ENCODE measurements around the gene GALNT2.

The GALNT2 gene

DNA sequence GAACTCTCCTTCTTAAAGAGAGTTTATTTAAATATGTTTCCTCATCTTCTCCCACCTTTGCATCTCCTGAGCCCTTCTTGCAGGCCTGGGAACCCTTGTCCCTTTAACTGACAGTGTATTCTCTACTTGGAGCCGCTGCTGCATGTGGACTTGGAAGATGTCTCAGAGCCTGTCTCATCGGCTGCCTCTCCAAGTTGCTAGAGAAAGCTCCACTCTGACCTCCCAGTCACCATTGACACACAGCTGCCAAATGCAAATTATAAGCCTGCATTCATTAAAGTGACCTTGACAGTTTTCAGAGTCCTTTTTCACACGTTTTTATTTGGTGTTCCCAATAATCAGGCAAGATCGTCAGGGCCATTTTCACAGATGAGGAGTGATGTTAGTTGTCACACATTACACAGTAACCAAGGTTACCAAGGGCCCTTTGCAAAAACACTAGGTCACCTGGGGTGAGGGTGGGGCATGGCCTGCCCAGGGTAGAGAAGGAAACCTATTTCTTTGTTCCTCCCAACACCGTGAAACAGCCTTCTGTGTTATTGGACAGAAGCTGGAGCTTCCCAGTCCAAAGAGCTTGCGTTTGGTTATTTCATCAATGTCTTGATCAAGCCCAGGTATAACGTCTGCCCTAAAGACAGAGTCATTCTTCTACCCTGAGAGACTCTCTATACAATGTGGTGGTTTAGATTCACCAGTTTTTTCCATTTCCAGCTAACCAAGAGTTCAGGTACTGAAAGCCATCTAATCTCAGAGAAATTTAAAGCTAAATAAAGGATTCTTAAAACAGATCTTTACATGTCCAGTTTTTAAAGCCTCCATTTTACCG is 164.1 kb downstream of the GALNT2 start:
- H3K27ac ChIP-seq (ENCODE audit: low read length): no peak overlapping the region
- H3K4me1 ChIP-seq (ENCODE audit: insufficient read depth, low read length): peaks cover 24% of the 10 kb centered on the region
- H3K4me3 ChIP-seq (ENCODE audit: low read length): no peak overlapping the region
- H3K27me3 ChIP-seq (ENCODE audit: insufficient read depth, low read length): no peaks in the 10 kb centered on the region
- no peak overlapping the region for H3K9ac ChIP-seq (ENCODE audit: low read depth, low read length)
- no peaks in the 10 kb centered on the region for H3K36me3 ChIP-seq (ENCODE audit: insufficient read depth, low read depth, low read length)
- no peaks in the 10 kb centered on the region for H3K9me3 ChIP-seq (ENCODE audit: insufficient read depth, low read depth, low read length)

DNA sequence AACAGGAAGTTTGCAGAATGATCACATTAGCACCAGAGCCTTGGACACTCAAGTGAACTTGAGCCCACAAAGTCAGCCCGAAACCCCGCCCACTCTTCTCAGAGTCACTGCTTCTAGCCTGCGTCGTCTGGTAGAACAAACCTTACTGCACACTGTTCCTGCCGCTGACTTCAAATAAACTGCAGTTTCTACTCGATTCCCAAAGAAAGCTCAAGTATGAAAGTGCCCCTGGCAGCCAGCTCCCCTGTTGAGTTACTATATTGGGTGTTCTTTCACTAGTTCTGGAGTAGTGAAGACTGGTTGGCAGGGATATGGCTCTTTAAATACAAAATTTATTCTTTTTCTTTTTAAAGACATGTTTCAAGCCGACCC is 164.7 kb downstream of the GALNT2 start:
- no peak overlapping the region for H3K9ac ChIP-seq (ENCODE audit: low read depth, low read length)
- peak overlapping the region; percentile 17; the same call in 1 of the 2 replicates for H3K4me3 ChIP-seq (ENCODE audit: low read length)
- no peaks in the 10 kb centered on the region for H3K27me3 ChIP-seq (ENCODE audit: insufficient read depth, low read length)
- no peaks in the 10 kb centered on the region for H3K36me3 ChIP-seq (ENCODE audit: insufficient read depth, low read depth, low read length)
- no peak overlapping the region for H3K27ac ChIP-seq (ENCODE audit: low read length)
- no peaks in the 10 kb centered on the region for H3K9me3 ChIP-seq (ENCODE audit: insufficient read depth, low read depth, low read length)
- peaks cover 24% of the 10 kb centered on the region for H3K4me1 ChIP-seq (ENCODE audit: insufficient read depth, low read length)

DNA sequence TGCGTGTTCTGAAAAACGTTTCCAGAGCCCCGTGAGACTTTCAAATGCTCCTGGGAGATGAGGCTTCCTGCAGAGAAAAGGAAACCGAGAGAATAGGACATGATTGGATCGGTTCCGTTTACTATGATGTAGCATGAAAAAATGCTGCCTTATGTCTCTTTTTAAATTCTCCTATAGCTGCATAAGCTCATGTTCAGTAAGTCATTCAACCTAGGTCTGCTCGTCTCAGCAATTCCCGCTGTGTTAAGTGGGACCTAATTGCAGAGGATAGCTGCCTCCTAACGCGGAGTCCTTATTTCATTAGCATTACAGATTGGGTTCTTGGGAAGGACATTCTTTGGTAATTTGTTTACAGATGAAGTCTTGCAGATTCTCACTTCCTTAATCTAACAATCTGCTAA is 165.3 kb downstream of the GALNT2 start:
- no peak overlapping the region for H3K27ac ChIP-seq (ENCODE audit: low read length)
- H3K4me3 ChIP-seq (ENCODE audit: low read length): peak overlapping the region; percentile 17; the same call in 1 of the 2 replicates
- H3K36me3 ChIP-seq (ENCODE audit: insufficient read depth, low read depth, low read length): no peaks in the 10 kb centered on the region
- peaks cover 24% of the 10 kb centered on the region for H3K4me1 ChIP-seq (ENCODE audit: insufficient read depth, low read length)
- H3K9ac ChIP-seq (ENCODE audit: low read depth, low read length): no peak overlapping the region
- no peaks in the 10 kb centered on the region for H3K9me3 ChIP-seq (ENCODE audit: insufficient read depth, low read depth, low read length)
- H3K27me3 ChIP-seq (ENCODE audit: insufficient read depth, low read length): no peaks in the 10 kb centered on the region

DNA sequence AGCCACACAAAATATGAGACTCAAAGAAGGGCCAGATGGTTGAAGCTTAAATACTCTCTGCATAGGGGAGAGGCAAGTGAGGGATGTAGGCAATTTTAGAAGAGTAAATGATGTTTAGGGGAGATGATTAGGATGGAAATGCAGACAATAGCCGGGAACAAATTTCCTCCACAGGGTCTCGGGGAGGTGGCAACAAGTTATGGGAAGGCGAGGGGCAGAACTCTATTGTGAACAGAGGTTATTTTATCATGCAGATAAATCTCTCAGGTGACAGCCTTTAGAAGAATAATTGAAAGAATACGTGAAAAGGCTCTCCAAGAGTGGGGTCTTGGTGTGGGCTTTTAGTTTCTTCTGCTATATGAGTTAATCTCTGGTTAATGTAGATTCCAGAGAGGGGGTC is 166.7 kb downstream of the GALNT2 start:
- peaks cover 24% of the 10 kb centered on the region for H3K4me1 ChIP-seq (ENCODE audit: insufficient read depth, low read length)
- no peak overlapping the region for H3K9ac ChIP-seq (ENCODE audit: low read depth, low read length)
- H3K27ac ChIP-seq (ENCODE audit: low read length): no peak overlapping the region
- H3K27me3 ChIP-seq (ENCODE audit: insufficient read depth, low read length): no peaks in the 10 kb centered on the region
- no peaks in the 10 kb centered on the region for H3K9me3 ChIP-seq (ENCODE audit: insufficient read depth, low read depth, low read length)
- H3K4me3 ChIP-seq (ENCODE audit: low read length): no peak overlapping the region
- no peaks in the 10 kb centered on the region for H3K36me3 ChIP-seq (ENCODE audit: insufficient read depth, low read depth, low read length)

DNA sequence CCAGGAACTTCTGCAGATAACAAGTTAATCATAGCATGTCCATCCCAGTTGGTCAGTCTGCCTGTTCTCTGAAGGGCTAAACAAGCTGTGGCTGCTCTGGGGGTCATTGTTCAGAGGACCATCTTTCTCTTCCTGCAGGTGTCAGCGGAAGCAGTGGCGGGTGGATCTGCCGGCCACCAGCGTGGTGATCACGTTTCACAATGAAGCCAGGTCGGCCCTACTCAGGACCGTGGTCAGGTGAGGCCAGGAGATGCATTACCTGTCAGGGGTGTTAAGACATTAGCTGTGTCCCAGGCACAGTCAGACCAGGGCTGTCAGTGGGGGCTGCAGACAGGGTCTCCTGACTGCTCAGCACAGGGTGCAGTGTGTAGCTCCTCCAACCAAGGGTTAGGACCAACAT is 168.8 kb downstream of the GALNT2 start:
- no peaks in the 10 kb centered on the region for H3K9me3 ChIP-seq (ENCODE audit: insufficient read depth, low read depth, low read length)
- H3K4me3 ChIP-seq (ENCODE audit: low read length): no peak overlapping the region
- H3K27ac ChIP-seq (ENCODE audit: low read length): no peak overlapping the region
- H3K9ac ChIP-seq (ENCODE audit: low read depth, low read length): no peak overlapping the region
- peaks cover 18% of the 10 kb centered on the region for H3K4me1 ChIP-seq (ENCODE audit: insufficient read depth, low read length)
- H3K27me3 ChIP-seq (ENCODE audit: insufficient read depth, low read length): no peaks in the 10 kb centered on the region
- no peaks in the 10 kb centered on the region for H3K36me3 ChIP-seq (ENCODE audit: insufficient read depth, low read depth, low read length)

DNA sequence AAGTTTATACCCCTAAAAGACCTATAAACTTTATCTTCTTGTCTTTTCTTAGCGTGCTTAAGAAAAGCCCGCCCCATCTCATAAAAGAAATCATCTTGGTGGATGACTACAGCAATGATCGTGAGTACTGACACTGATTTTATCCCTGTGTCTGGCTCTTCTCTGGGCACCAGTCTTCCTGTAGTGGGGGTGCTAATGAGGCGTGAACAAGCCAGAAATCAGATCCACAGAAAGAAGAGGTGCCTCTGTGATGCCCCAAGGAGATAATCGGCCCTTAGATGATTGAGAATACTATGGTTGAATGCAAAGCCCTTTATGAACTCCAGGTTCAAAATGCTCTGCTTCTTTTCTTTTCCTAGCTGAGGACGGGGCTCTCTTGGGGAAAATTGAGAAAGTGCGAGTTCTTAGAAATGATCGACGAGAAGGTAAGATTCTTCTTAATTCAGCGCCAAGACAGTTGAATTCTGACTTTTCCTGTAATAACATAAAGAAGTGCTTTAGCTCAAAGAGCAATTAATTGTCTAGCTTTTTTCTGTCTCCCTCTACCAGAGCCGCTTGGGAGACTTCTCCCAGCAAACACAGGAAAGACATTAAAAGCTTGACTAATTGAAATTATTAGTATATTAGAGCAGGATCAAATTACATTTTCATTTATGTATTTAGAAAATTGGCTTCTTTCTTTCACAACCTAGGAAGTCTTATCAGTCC is 169.4 kb downstream of the GALNT2 start:
- no peaks in the 10 kb centered on the region for H3K36me3 ChIP-seq (ENCODE audit: insufficient read depth, low read depth, low read length)
- no peak overlapping the region for H3K27ac ChIP-seq (ENCODE audit: low read length)
- H3K9me3 ChIP-seq (ENCODE audit: insufficient read depth, low read depth, low read length): no peaks in the 10 kb centered on the region
- no peak overlapping the region for H3K4me3 ChIP-seq (ENCODE audit: low read length)
- H3K9ac ChIP-seq (ENCODE audit: low read depth, low read length): no peak overlapping the region
- peaks cover 13% of the 10 kb centered on the region for H3K4me1 ChIP-seq (ENCODE audit: insufficient read depth, low read length)
- no peaks in the 10 kb centered on the region for H3K27me3 ChIP-seq (ENCODE audit: insufficient read depth, low read length)

DNA sequence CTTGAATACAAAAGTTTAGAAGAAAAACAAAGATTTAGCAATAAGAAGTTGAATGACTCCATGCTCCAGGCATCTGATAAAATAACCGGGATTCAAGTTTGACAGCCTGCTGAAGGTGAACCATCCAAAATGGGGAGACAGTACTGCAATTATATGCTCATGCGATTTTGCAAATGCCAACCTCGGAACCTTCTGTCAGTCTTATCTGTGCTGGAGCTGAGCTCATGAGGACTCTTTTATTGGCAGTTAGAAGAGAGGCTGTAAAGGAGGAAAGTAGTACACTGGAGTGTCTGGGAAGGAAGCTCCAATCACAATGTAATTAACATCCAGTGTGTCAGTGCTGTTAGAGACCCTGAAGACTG is 170.0 kb downstream of the GALNT2 start:
- Histone ChIP-seq H3K9ac (ENCODE audit: low read depth, low read length) (no peak overlapping the region), H3K27ac (ENCODE audit: low read length) (no peak overlapping the region), H3K36me3 (ENCODE audit: insufficient read depth, low read depth, low read length) (no peaks in the 10 kb centered on the region), H3K27me3 (ENCODE audit: insufficient read depth, low read length) (no peaks in the 10 kb centered on the region), H3K4me3 (ENCODE audit: low read length) (no peak overlapping the region), H3K9me3 (ENCODE audit: insufficient read depth, low read depth, low read length) (no peaks in the 10 kb centered on the region), H3K4me1 (ENCODE audit: insufficient read depth, low read length) (peaks cover 8% of the 10 kb centered on the region)

DNA sequence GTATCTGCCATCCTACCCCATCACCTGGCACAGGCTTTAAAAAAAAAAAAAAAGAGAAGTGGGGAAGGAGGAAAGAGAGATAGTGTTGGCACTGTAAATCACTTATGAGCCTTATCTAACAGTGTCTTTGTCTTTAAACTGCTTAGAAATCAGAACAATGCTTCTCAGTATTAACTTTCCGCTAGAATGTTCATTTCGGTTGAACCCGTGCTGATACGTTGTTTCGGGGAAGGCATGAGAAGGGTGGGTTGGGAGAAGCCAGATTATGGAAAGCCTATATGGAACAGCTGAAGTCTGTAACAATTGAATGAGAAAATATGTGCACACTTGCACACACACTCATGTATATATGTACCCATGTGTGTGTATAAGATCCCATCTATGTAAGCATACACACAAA is 170.8 kb downstream of the GALNT2 start:
- H3K9me3 ChIP-seq (ENCODE audit: insufficient read depth, low read depth, low read length): no peaks in the 10 kb centered on the region
- no peak overlapping the region for H3K4me3 ChIP-seq (ENCODE audit: low read length)
- H3K36me3 ChIP-seq (ENCODE audit: insufficient read depth, low read depth, low read length): 0 out of 2 replicates have a peak, but pooled peaks cover 3% of the 10 kb centered on the region
- H3K27ac ChIP-seq (ENCODE audit: low read length): no peak overlapping the region
- 0 out of 2 replicates have a peak, but pooled peaks cover 2% of the 10 kb centered on the region for H3K4me1 ChIP-seq (ENCODE audit: insufficient read depth, low read length)
- no peak overlapping the region for H3K9ac ChIP-seq (ENCODE audit: low read depth, low read length)
- H3K27me3 ChIP-seq (ENCODE audit: insufficient read depth, low read length): no peaks in the 10 kb centered on the region

DNA sequence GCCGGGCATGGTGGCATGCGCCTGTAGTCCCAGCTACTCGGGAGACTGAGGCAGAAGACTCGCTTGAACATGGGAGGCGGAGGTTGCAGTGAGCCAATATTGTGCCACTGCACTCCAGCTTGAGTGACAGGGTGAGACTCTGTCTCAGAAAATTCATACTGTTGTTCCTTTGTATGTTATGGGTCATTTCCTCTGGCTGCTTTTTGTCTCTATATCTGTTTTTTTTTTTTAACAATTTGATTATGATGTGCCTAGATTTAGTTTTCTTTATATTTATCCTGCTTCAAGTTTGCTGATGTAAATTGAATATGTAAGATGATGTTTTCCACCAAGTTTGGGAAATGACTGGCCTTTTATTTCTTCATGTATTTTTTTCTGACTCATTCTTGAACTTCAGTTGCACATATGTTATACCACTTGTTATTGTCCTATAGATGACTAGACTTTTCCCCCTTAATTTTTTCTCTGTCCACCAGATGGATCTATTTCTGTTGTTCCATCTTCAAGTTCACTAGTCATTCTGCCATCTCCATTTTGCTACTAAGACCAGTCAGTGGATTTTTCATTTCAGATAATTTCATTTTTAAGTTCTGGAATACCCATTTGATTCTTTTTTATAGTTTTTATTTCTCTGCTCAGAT is 173.5 kb downstream of the GALNT2 start:
- H3K4me3 ChIP-seq (ENCODE audit: low read length): no peak overlapping the region
- H3K4me1 ChIP-seq (ENCODE audit: insufficient read depth, low read length): no peaks in the 10 kb centered on the region
- peaks cover 5% of the 10 kb centered on the region; the same call in 1 of the 2 replicates for H3K36me3 ChIP-seq (ENCODE audit: insufficient read depth, low read depth, low read length)

DNA sequence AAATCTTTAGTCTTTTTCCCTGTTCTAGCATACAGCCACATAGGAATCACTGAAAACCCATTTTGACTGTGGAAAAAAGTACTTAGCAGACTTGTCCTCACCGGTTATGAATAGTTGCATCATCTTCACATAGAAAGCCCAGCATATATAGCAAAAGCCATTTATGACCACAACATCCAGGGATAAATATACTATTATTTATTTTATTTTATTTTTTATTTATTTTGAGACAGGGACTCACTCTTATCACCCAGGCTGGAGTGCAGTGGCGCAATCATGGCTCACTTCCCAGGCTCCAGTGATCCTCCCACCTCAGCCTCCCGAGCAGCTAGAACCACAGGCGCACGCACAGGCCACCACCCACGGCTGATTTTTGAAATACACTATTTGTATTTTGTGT is 175.3 kb downstream of the GALNT2 start:
- no peaks in the 10 kb centered on the region for H3K4me1 ChIP-seq (ENCODE audit: insufficient read depth, low read length)
- no peak overlapping the region for H3K27ac ChIP-seq (ENCODE audit: low read length)
- no peaks in the 10 kb centered on the region for H3K9me3 ChIP-seq (ENCODE audit: insufficient read depth, low read depth, low read length)
- H3K27me3 ChIP-seq (ENCODE audit: insufficient read depth, low read length): no peaks in the 10 kb centered on the region
- no peak overlapping the region for H3K4me3 ChIP-seq (ENCODE audit: low read length)
- no peak overlapping the region for H3K9ac ChIP-seq (ENCODE audit: low read depth, low read length)
- H3K36me3 ChIP-seq (ENCODE audit: insufficient read depth, low read depth, low read length): peaks cover 17% of the 10 kb centered on the region; the same call in 1 of the 2 replicates

More for the DNA sequence above, 173.5 kb downstream of the GALNT2 start:
- Histone ChIP-seq H3K9me3 (ENCODE audit: insufficient read depth, low read depth, low read length) (no peaks in the 10 kb centered on the region), H3K27ac (ENCODE audit: low read length) (no peak overlapping the region), H3K9ac (ENCODE audit: low read depth, low read length) (no peak overlapping the region), H3K27me3 (ENCODE audit: insufficient read depth, low read length) (no peaks in the 10 kb centered on the region)

DNA sequence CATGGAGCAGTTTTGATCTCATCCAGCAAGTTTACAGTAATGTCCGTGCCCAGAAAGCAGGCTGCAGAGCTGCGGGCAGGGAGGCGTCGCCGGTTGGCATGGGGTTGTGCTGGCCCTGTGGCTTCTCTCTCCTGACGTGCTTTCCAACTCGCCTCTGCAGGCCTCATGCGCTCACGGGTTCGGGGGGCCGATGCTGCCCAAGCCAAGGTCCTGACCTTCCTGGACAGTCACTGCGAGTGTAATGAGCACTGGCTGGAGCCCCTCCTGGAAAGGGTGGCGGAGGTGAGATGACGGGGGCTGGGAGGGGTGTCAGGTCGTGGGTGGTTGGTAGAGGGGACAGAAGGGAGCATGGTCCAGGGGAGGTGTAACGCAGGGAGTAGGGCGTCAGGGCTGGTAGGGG is 176.1 kb downstream of the GALNT2 start:
- H3K36me3 ChIP-seq (ENCODE audit: insufficient read depth, low read depth, low read length): peaks cover 17% of the 10 kb centered on the region; the same call in 1 of the 2 replicates
- H3K4me1 ChIP-seq (ENCODE audit: insufficient read depth, low read length): no peaks in the 10 kb centered on the region
- H3K4me3 ChIP-seq (ENCODE audit: low read length): no peak overlapping the region
- no peaks in the 10 kb centered on the region for H3K9me3 ChIP-seq (ENCODE audit: insufficient read depth, low read depth, low read length)
- no peak overlapping the region for H3K27ac ChIP-seq (ENCODE audit: low read length)
- no peaks in the 10 kb centered on the region for H3K27me3 ChIP-seq (ENCODE audit: insufficient read depth, low read length)
- H3K9ac ChIP-seq (ENCODE audit: low read depth, low read length): no peak overlapping the region

All from iPS-20b (cell line).